Osteoblast (primary cell): ENCODE results near the gene NDUFS2. TPM values are rescaled to one million over a fixed set of nuclear protein-coding genes. Genes with fewer than 3 reads are reported as not detected.

Source experiments
- DNase-seq: peaks from one replicate; pipeline ENCODE4 v3.0.0; 2011; ENCODE audit warnings: low spot score, mixed read lengths; ENCODE audit not compliant: insufficient read length; ENCODE audit errors: missing footprints
- H2AFZ ChIP-seq: 2 replicates; pipeline ENCODE4 v1.6.0; 2011; ENCODE audit warnings: mild to moderate bottlenecking, low read length
- H3K27ac ChIP-seq: 2 replicates; pipeline ENCODE4 v1.5.1; 2011; ENCODE audit warnings: mild to moderate bottlenecking, low read depth, low read length, moderate library complexity
- H3K27me3 ChIP-seq: 2 replicates; pipeline ENCODE4 v1.6.0; 2012; ENCODE audit warnings: mild to moderate bottlenecking, control low read depth, inconsistent platforms, low read length, moderate library complexity; ENCODE audit not compliant: insufficient read depth
- H3K36me3 ChIP-seq: 2 replicates; pipeline ENCODE4 v1.5.1; 2011; ENCODE audit warnings: mild to moderate bottlenecking, low read length, control low read depth, moderate library complexity; ENCODE audit not compliant: insufficient read depth
- H3K4me1 ChIP-seq: 2 replicates; pipeline ENCODE4 v1.5.1; 2011; ENCODE audit warnings: mild to moderate bottlenecking, low read length, control low read depth, moderate library complexity; ENCODE audit not compliant: insufficient read depth
- H3K4me2 ChIP-seq: 2 replicates; pipeline ENCODE4 v1.6.0; 2011; ENCODE audit warnings: mild to moderate bottlenecking, low read length; ENCODE audit not compliant: insufficient read depth
- H3K4me3 ChIP-seq: fragments of 200-600 bp; sonication (generic); 3 replicates; pipeline ENCODE4 v1.5.1; 2012; ENCODE audit warnings: mild to moderate bottlenecking, low read length, inconsistent platforms; ENCODE audit not compliant: insufficient read depth
- H3K79me2 ChIP-seq: 2 replicates; pipeline ENCODE4 v1.6.0; 2012; ENCODE audit warnings: mild to moderate bottlenecking, low read length, control low read depth, inconsistent platforms; ENCODE audit not compliant: insufficient read depth
- H3K9me3 ChIP-seq: 2 replicates; pipeline ENCODE4 v1.5.1; 2011; ENCODE audit warnings: low read depth, low read length, control low read depth
- H4K20me1 ChIP-seq: 2 replicates; pipeline ENCODE4 v1.6.0; 2012; ENCODE audit warnings: mild to moderate bottlenecking, low read length, control low read depth; ENCODE audit not compliant: insufficient read depth
- total RNA-seq: library from RNA; depleted of rRNA; stranded (reverse); fragments of >200 nt; gene quantifications from 2 replicates; pipeline ENCODE4 v1.2.3, GENCODE V29; 2012
- TF ChIP-seq, protein P1 (sequence below): IDR thresholded peaks from 2 replicates; pipeline ENCODE4 v1.5.1; 2011; ENCODE audit warnings: mild to moderate bottlenecking, low read depth, low read length, moderate library complexity; ENCODE audit errors: extremely low read depth

The NDUFS2 gene
- total RNA-seq, 1 donor = 103 TPM

DNA sequence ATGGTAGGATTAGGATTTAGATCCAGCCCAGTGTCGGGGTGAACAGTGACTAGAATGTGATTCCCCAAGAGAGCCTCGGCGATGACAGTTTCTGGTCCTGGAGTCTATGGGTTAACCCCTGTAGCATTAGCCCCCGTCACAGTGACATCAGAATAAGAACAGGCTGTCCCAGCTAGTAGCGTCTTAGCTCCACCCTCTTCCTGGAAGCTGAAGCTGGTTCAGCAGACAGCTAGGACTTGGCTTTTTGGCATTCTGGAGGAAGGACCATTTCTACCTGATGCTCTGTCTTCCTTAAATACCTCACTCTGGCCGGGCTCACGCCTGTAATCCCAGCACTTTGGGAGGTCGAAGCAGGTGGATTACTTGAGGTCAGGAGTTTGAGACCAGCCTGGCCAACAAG, 5.0 kb downstream of the NDUFS2 start:
- Histone ChIP-seq H3K36me3 (peaks cover 61% of the 10 kb centered on the region), H3K4me2 (no peak overlapping the region), H3K4me3 (no peak overlapping the region), H3K9me3 (no peaks in the 10 kb centered on the region), H2AFZ (no peak overlapping the region), H3K27ac (peak overlapping the region; percentile 18), H3K27me3 (no peaks in the 10 kb centered on the region), H3K4me1 (peaks cover 12% of the 10 kb centered on the region), H3K79me2 (peaks cover 41% of the 10 kb centered on the region), H4K20me1 (peaks cover 2% of the 10 kb centered on the region)
- DNase-seq = no peak
- TF ChIP-seq, protein P1, sequence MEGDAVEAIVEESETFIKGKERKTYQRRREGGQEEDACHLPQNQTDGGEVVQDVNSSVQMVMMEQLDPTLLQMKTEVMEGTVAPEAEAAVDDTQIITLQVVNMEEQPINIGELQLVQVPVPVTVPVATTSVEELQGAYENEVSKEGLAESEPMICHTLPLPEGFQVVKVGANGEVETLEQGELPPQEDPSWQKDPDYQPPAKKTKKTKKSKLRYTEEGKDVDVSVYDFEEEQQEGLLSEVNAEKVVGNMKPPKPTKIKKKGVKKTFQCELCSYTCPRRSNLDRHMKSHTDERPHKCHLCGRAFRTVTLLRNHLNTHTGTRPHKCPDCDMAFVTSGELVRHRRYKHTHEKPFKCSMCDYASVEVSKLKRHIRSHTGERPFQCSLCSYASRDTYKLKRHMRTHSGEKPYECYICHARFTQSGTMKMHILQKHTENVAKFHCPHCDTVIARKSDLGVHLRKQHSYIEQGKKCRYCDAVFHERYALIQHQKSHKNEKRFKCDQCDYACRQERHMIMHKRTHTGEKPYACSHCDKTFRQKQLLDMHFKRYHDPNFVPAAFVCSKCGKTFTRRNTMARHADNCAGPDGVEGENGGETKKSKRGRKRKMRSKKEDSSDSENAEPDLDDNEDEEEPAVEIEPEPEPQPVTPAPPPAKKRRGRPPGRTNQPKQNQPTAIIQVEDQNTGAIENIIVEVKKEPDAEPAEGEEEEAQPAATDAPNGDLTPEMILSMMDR = no peak

DNA sequence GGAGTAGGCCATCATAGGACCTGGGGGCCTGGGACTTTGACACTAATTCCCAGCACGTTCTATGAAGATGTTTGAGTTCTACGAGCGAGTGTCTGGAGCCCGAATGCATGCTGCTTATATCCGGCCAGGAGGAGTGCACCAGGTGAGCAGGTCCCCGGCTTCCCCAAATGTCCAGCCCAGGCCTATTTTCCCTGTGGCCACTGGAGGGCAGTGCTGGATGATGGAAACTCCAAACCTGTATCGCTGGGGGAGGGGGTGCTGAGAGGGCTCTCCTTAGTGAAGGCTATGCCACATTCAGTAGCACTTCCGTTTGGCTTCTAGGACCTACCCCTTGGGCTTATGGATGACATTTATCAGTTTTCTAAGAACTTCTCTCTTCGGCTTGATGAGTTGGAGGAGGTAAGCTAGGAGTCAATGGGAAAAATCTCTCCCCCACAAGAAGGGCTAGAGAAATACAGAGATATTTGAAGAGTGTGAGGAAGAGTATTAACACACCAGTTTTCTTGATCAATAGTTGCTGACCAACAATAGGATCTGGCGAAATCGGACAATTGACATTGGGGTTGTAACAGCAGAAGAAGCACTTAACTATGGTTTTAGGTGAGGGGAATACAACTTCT, 7.7 kb downstream of the NDUFS2 start:
- H3K27me3 ChIP-seq = no peaks in the 10 kb centered on the region
- peak; percentile 86 for DNase-seq
- H3K4me2 ChIP-seq = no peak overlapping the region
- H3K9me3 ChIP-seq = no peaks in the 10 kb centered on the region
- H3K36me3 ChIP-seq = peaks cover 73% of the 10 kb centered on the region
- H2AFZ ChIP-seq = no peak overlapping the region
- peaks cover 16% of the 10 kb centered on the region for H3K79me2 ChIP-seq
- H3K4me3 ChIP-seq = no peak overlapping the region
- TF ChIP-seq, protein P1 = peak; percentile 95
- H4K20me1 ChIP-seq = peaks cover 2% of the 10 kb centered on the region
- no peak overlapping the region for H3K27ac ChIP-seq
- H3K4me1 ChIP-seq = peaks cover 5% of the 10 kb centered on the region

DNA sequence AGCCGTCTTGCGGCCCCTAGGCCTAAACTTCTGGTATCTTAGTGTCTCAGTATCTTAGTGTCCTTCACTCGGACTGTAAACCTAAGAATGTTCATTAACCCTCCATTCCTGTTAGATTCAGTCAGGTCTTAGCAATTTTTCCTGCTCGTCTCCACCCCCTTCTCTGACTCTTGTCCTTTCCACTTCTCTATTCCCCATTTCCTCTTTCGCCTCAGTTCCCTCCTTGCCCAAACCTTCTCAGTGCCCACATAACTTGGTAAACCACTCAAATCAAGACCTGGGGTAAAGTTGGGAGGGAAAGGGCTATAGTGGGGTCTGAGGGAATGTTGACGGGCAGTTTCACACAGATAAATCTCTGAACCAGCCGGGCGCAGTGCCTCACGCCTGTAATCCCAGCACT, 12.2 kb downstream of the NDUFS2 start:
- Histone ChIP-seq H3K4me3 (no peak overlapping the region), H4K20me1 (peaks cover 2% of the 10 kb centered on the region), H3K4me1 (peaks cover 24% of the 10 kb centered on the region), H3K27ac (no peak overlapping the region), H3K79me2 (no peaks in the 10 kb centered on the region), H3K4me2 (no peak overlapping the region), H3K36me3 (peaks cover 49% of the 10 kb centered on the region), H2AFZ (no peak overlapping the region), H3K27me3 (no peaks in the 10 kb centered on the region), H3K9me3 (no peaks in the 10 kb centered on the region)
- TF ChIP-seq, protein P1 = no peak
- no peak for DNase-seq

DNA sequence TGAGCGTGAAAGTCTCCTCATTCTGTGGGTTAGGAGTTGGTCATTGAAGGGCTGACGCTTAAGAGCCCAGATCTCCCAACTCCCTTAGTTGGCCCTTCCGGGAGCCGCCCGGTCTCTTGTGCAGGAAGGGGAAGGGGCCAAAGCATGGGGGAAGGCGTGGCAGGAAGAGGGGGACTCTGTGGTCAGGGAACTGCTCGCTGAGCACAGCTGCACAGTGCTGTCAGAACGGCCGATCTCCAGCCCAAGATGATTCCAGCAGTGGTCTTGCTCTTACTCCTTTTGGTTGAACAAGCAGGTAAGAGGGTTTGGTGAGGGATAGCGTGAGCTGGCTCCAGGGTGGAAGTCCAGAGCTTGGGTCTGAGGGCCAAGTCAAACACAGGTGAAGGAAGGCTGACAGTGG, 12.9 kb downstream of the NDUFS2 start, which contains the start of gene FCER1G:
FCER1G (plus strand) TSS at position 220 of the 400 bp plus-strand sequence; CDS start at position 247, 27 bp downstream.
- Histone ChIP-seq H2AFZ (no peak within 1 kb of the TSS), H3K27ac (peak within 1 kb of the TSS; percentile 97), H4K20me1 (no peaks in the 10 kb centered on the region), H3K36me3 (peaks cover 41% of the 10 kb centered on the region), H3K4me3 (no peak within 1 kb of the TSS), H3K27me3 (no peaks in the 10 kb centered on the region), H3K9me3 (no peaks in the 10 kb centered on the region), H3K79me2 (no peaks in the 10 kb centered on the region), H3K4me1 (peaks cover 24% of the 10 kb centered on the region), H3K4me2 (peak within 1 kb of the TSS; percentile 77)
- no peak for DNase-seq
- TF ChIP-seq, protein P1 = no peak
